HG02970 (cell line): ENCODE results near the gene DNAJB5.
"Not testable (repeated sequence)": the region's sequence is repeated elsewhere in the genome, so short reads cannot be mapped to it uniquely, and the experiment has no call there.

Source experiments
- ATAC-seq: cut with Tn5 transposase; IDR thresholded peaks from one replicate; pipeline ENCODE4 v1.9.1; 2021; ENCODE audit warnings: mild to moderate bottlenecking, moderate library complexity, moderate number of reproducible peaks; ENCODE audit not compliant: unreplicated experiment, low FRiP score

The DNAJB5 gene

GRCh38 chr9:34989003-34989945 is at the start of gene DNAJB5:
TSS of gene DNAJB5 (plus strand) at chr9:34989745. CDS start at chr9:34990631, 886 bp downstream.
- ATAC-seq: peak; percentile 94

GRCh38 chr9:34939989-34940388 is 49.6 kb upstream of the DNAJB5 start:
- ATAC-seq: not testable (repeated sequence)

- no peak for ATAC-seq
Observed at GRCh38 chr9:34948451-34948850, 41.1 kb upstream of the DNAJB5 start.

GRCh38 chr9:34954225-34954624 is 35.3 kb upstream of the DNAJB5 start:
- ATAC-seq: no peak

GRCh38 chr9:34956066-34956465 is 33.5 kb upstream of the DNAJB5 start:
- ATAC-seq: not testable (repeated sequence)

- ATAC-seq: no peak
Observed at GRCh38 chr9:34956648-34957047, 32.9 kb upstream of the DNAJB5 start.

GRCh38 chr9:34957492-34958410 is 31.8 kb upstream of the DNAJB5 start, which contains the start of gene PHF24:
TSS of gene PHF24 (plus strand) at chr9:34958285. CDS start at chr9:34971299, 13,014 bp downstream.
- ATAC-seq: no peak

- no peak for ATAC-seq
Observed at GRCh38 chr9:34958411-34958982, 31.0 kb upstream of the DNAJB5 start.

GRCh38 chr9:34959461-34959860 is 30.1 kb upstream of the DNAJB5 start:
- no peak for ATAC-seq

GRCh38 chr9:34961574-34962490 is 27.7 kb upstream of the DNAJB5 start:
- no peak for ATAC-seq

- ATAC-seq: no peak
Observed at GRCh38 chr9:34962546-34962945, 27.0 kb upstream of the DNAJB5 start.

GRCh38 chr9:34963552-34963951 is 26.0 kb upstream of the DNAJB5 start:
- no peak for ATAC-seq

- no peak for ATAC-seq
Observed at GRCh38 chr9:34964458-34964857, 25.1 kb upstream of the DNAJB5 start.

- no peak for ATAC-seq
Observed at GRCh38 chr9:34971146-34971811, 18.3 kb upstream of the DNAJB5 start.

GRCh38 chr9:34974664-34975063 is 14.9 kb upstream of the DNAJB5 start:
- no peak for ATAC-seq

- no peak for ATAC-seq
Observed at GRCh38 chr9:34976441-34976840, 13.1 kb upstream of the DNAJB5 start.

- no peak for ATAC-seq
Observed at GRCh38 chr9:34976992-34977391, 12.6 kb upstream of the DNAJB5 start.

GRCh38 chr9:34980181-34980761 is 9.3 kb upstream of the DNAJB5 start:
- no peak for ATAC-seq

GRCh38 chr9:34982361-34982760 is 7.2 kb upstream of the DNAJB5 start:
- no peak for ATAC-seq
